ENCODE results near the gene EIF4EBP2. TPM values are rescaled to one million over a fixed set of nuclear protein-coding genes. Genes with fewer than 3 reads are reported as not detected.

EIF4EBP2 gene
- polyA plus RNA-seq, 1 donor (not counting 4 experiments of a cell fraction or from before 2014, with no cell fraction given): 18.9 TPM

DNA sequence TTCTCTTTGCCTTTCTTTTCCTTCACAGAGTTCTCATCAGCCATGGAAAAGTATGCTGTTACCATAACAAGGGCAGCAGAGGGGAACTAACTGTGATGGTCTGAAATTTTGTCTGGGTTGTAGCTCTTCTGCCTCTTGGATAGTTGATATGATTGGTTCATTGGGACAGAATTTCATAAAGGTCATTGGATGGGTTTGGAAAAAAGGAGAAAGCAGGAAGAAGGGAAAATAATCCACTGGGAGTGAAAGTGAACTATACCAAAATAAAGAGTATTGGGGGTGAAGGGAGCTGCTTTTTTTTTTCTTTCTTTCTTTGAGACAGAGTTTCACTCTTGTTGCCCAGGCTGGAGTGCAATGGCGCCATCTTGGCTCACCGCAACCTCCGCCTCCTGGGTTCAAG, 5.8 kb downstream of the EIF4EBP2 start:
- no peaks in the 10 kb centered on the region for H3K9me3 ChIP-seq (ENCODE audit: control insufficient read depth, low read depth, low read length)
- peaks cover 9% of the 10 kb centered on the region for H4K20me1 ChIP-seq (ENCODE audit: control insufficient read depth, extremely low read depth, insufficient read depth, low read length)
- H3K27ac ChIP-seq (ENCODE audit: control insufficient read depth, insufficient read depth, low read length): no peak overlapping the region
- H3K4me3 ChIP-seq (ENCODE audit: control insufficient read depth in 2 of 3, extremely low read depth in 1 of 3, insufficient read depth in 2 of 3, low read depth in 1 of 3, low read length in 3 of 3): no peak overlapping the region
- H3K9ac ChIP-seq (ENCODE audit: control insufficient read depth, extremely low read depth, insufficient read depth, low read length): no peak overlapping the region
- DNase-seq (ENCODE audit: low read depth, low spot score): no peak
- dilution Hi-C loops (cut with MboI; ENCODE audit: extremely low pct_ligation_motif_present, low sequenced_read_pairs): no loop called here
- no peaks in the 10 kb centered on the region for H3K9me1 ChIP-seq (ENCODE audit: control insufficient read depth, extremely low read depth, insufficient read depth, low read length)
- H2AFZ ChIP-seq (ENCODE audit: control insufficient read depth, low read length): no peak overlapping the region
- H3K4me2 ChIP-seq (ENCODE audit: control insufficient read depth, extremely low read depth, insufficient read depth, low read depth, low read length): no peak overlapping the region
- peaks cover 2 to 3% of the 10 kb centered on the region in 2 experiments for H3K36me3 ChIP-seq (ENCODE audit: control insufficient read depth in 2 of 2, extremely low read depth in 1 of 2, insufficient read depth in 2 of 2, low read length in 2 of 2)
- FAIRE-seq: no peak
- peaks cover 15% of the 10 kb centered on the region for H3K4me1 ChIP-seq (ENCODE audit: control insufficient read depth, extremely low read depth, insufficient read depth, low read length)
- no peak for TF ChIP-seq EZH2 (IDR thresholded peaks at IDR 0.05; ENCODE audit: low read length)
- TF ChIP-seq CTCF (optimal IDR thresholded peaks at IDR 0.05 in 1 of 3, IDR thresholded peaks at IDR 0.05 in 1 of 3, conservative IDR thresholded peaks at IDR 0.05 in 1 of 3; ENCODE audit: extremely low read depth in 1 of 3, insufficient read depth in 2 of 3, low read length in 3 of 3): no peak
- H3K27me3 ChIP-seq (ENCODE audit: control insufficient read depth, extremely low read depth, insufficient read depth, low read length): no peaks in the 10 kb centered on the region
- peaks cover 61% of the 10 kb centered on the region for H3K79me2 ChIP-seq (ENCODE audit: control insufficient read depth, insufficient read depth, low read length)

GRCh38 chr10:70410608-70411007, 6.7 kb downstream of the EIF4EBP2 start:
- peaks cover 57% of the 10 kb centered on the region for H3K79me2 ChIP-seq (ENCODE audit: control insufficient read depth, insufficient read depth, low read length)
- peaks cover 7% of the 10 kb centered on the region for H4K20me1 ChIP-seq (ENCODE audit: control insufficient read depth, extremely low read depth, insufficient read depth, low read length)
- FAIRE-seq (no peak), DNase-seq (ENCODE audit: low read depth, low spot score) (no peak)
- H3K4me2 ChIP-seq (ENCODE audit: control insufficient read depth, extremely low read depth, insufficient read depth, low read depth, low read length): no peak overlapping the region
- H3K36me3 ChIP-seq (ENCODE audit: control insufficient read depth in 2 of 2, extremely low read depth in 1 of 2, insufficient read depth in 2 of 2, low read length in 2 of 2): peaks cover 2 to 3% of the 10 kb centered on the region in 2 experiments
- no peaks in the 10 kb centered on the region for H3K9me1 ChIP-seq (ENCODE audit: control insufficient read depth, extremely low read depth, insufficient read depth, low read length)
- no peaks in the 10 kb centered on the region for H3K9me3 ChIP-seq (ENCODE audit: control insufficient read depth, low read depth, low read length)
- dilution Hi-C loops (cut with MboI; ENCODE audit: extremely low pct_ligation_motif_present, low sequenced_read_pairs): no loop called here
- no peak overlapping the region for H3K27ac ChIP-seq (ENCODE audit: control insufficient read depth, insufficient read depth, low read length)
- peaks cover 11% of the 10 kb centered on the region for H3K4me1 ChIP-seq (ENCODE audit: control insufficient read depth, extremely low read depth, insufficient read depth, low read length)
- H3K9ac ChIP-seq (ENCODE audit: control insufficient read depth, extremely low read depth, insufficient read depth, low read length): no peak overlapping the region
- H2AFZ ChIP-seq (ENCODE audit: control insufficient read depth, low read length): no peak overlapping the region
- H3K4me3 ChIP-seq (ENCODE audit: control insufficient read depth in 2 of 3, extremely low read depth in 1 of 3, insufficient read depth in 2 of 3, low read depth in 1 of 3, low read length in 3 of 3): no peak overlapping the region
- no peaks in the 10 kb centered on the region for H3K27me3 ChIP-seq (ENCODE audit: control insufficient read depth, extremely low read depth, insufficient read depth, low read length)
- TF ChIP-seq EZH2 (IDR thresholded peaks at IDR 0.05; ENCODE audit: low read length): no peak
- TF ChIP-seq CTCF (optimal IDR thresholded peaks at IDR 0.05 in 1 of 3, IDR thresholded peaks at IDR 0.05 in 1 of 3, conservative IDR thresholded peaks at IDR 0.05 in 1 of 3; ENCODE audit: extremely low read depth in 1 of 3, insufficient read depth in 2 of 3, low read length in 3 of 3): no peak
